GM12891 (cell line): ENCODE measurements around the gene LUZP2.

Experiments
- DNase-seq: peaks from one replicate; pipeline ENCODE4 v3.0.0; 2011; ENCODE audit warnings: low spot score; ENCODE audit not compliant: insufficient read length
- FAIRE-seq: peaks from 2 replicates; lab custom pipeline; 2011; peaks lifted over from hg19 to GRCh38; lab: Jason Lieb, UNC
- PAX5 ChIP-seq: IDR thresholded peaks from 2 replicates; pipeline ENCODE4 v1.6.1; 2011; ENCODE audit warnings: low read length, moderate library complexity, mild to moderate bottlenecking; ENCODE audit not compliant: insufficient read depth, severe bottlenecking
- POLR2A ChIP-seq: IDR thresholded peaks from 2 replicates; pipeline ENCODE4 v1.6.1; 2011; ENCODE audit warnings: low read depth, low read length, control low read depth
- POLR2AphosphoS5 ChIP-seq: IDR thresholded peaks from 2 replicates; pipeline ENCODE4 v1.6.1; 2011; ENCODE audit warnings: low read depth, low read length, control low read depth
- POU2F2 ChIP-seq: IDR thresholded peaks from 2 replicates; pipeline ENCODE4 v1.6.1; 2011; ENCODE audit warnings: low read depth, mild to moderate bottlenecking, control low read depth, low read length, moderate library complexity
- SPI1 ChIP-seq: IDR thresholded peaks from 2 replicates; pipeline ENCODE4 v1.6.1; 2011; ENCODE audit warnings: low read depth, low read length, control low read depth
- TAF1 ChIP-seq: IDR thresholded peaks from 2 replicates; pipeline ENCODE4 v1.6.1; 2011; ENCODE audit warnings: low read depth, low read length, control low read depth

LUZP2 gene

GRCh38 chr11:24723231-24723630, 226.4 kb downstream of the LUZP2 start:
- no peak for TF ChIP-seq POLR2A
- TF ChIP-seq POLR2AphosphoS5 = no peak
- FAIRE-seq (no peak), DNase-seq (no peak)

DNA sequence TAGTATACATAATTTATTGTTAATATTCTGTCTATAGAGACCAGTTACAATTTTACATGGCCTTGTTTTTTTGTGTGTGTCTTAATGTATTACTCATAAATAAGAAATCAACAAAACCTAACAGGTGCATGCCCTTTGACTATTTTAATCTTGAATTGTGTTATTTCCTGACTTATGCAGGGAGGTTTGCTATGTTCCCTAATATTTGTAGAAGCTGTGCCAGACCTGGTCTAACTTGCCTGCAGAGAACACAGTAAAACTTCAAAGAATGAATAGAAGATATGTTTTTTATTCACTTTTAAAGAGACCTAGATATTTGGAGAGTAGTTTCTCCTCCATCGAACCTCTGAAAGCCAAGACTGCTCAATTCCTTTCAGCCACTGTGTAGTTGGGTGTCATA, 234.7 kb downstream of the LUZP2 start:
- no peak for DNase-seq
- FAIRE-seq = no peak
- TF ChIP-seq POU2F2 (no peak), PAX5 (no peak), POLR2AphosphoS5 (no peak), SPI1 (no peak), POLR2A (no peak), TAF1 (no peak)

GRCh38 chr11:24734742-24735237, 237.9 kb downstream of the LUZP2 start:
- FAIRE-seq (no peak), DNase-seq (no peak)
- no peak for TF ChIP-seq POU2F2
- TF ChIP-seq TAF1 = no peak
- no peak for TF ChIP-seq SPI1
- no peak for TF ChIP-seq PAX5
- no peak for TF ChIP-seq POLR2A
- no peak for TF ChIP-seq POLR2AphosphoS5

DNA sequence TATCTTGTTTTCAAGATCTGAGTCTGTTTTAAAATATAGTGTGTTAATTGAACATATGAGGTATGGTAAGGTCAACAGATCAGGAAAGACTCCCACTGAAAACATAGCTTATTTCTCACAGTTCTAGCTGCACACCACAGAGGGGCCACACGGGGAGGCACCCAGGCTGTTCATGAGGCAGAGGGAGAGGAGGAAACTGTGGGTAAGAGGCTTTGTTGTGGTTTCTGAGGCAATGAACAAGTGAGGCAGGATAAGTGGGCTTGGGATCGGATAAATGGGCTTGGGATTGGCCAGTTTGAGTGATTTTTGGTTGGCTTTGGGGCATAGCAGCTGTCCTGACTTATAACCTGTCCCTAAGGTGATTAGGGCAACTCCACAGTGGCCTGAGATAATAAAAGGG, 242.1 kb downstream of the LUZP2 start:
- DNase-seq = no peak
- no peak for FAIRE-seq
- no peak for TF ChIP-seq POLR2A
- TF ChIP-seq TAF1 = no peak
- no peak for TF ChIP-seq POLR2AphosphoS5
- no peak for TF ChIP-seq POU2F2
- TF ChIP-seq SPI1 = no peak
- no peak for TF ChIP-seq PAX5

DNA sequence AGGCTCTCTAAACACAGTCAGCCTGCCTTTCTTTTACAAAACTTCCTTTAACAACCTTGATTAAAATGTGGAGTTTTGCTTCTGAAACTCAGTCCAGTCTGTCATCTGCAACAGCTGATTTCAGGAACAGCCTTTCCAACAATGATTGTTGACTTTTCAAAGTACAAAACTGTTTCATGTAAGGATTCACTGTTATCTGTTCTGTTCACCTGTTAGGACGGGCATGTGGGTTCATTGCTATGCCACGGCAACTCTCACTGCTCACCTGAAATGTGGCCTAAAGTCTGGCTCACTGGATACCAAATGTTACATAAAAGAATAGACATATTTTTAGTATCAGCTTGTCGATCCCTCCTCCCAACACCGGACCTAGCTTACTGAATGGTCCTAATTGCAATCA, 242.8 kb downstream of the LUZP2 start:
- FAIRE-seq (no peak), DNase-seq (no peak)
- no peak for TF ChIP-seq SPI1
- TF ChIP-seq POLR2A = no peak
- TF ChIP-seq POU2F2 = no peak

DNA sequence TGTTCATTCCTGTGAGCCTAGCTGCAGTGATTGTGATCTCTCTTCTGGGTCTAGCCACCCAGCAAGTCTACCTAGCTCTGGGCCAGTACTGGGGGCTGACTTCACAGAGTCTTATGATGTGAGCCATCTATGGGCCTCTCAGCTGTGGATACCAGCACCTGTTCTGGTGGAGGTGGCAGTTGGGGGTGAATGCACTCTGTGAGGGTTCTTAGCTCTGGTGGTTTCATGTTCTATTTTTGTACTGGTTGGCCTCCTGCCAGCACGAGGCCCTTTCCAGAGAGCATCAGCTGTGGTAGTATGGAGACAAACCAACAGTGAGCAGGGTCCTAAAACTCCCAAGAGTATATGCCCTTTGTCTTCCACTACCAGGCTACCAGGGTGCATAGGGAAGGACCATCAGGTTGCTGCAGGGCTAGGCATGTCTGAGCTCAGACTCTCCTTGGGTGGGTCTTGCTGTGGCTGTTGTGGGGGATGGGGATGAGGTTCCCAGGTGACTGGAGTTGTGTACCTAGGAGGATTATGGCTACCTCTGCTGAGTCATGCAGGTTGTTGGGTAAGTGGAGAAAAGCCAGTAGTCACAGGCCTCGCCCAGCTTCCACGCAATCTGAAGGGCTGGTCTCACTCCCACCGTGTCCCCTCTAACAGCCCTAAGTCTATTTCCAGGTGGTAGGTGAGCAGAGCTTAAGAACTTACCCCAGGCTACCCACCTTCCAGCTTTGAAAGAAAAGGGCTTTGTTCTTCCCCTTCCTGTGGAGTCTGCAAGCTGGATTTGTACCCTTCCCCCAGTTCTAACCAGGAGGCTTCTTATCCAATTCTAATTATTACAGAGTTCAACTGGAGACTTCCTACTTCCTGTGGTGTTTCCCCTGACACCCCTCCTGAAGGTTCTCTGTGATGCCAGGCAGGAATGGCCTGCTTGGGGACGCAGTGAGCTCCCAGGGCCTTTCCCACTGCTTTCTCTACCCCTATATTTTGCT, 250.7 kb downstream of the LUZP2 start:
- no peak for FAIRE-seq
- no peak for TF ChIP-seq POU2F2
- TF ChIP-seq POLR2AphosphoS5 = no peak
- no peak for TF ChIP-seq TAF1
- TF ChIP-seq SPI1 = no peak
- TF ChIP-seq POLR2A = no peak
- no peak for TF ChIP-seq PAX5
- DNase-seq = no peak

DNA sequence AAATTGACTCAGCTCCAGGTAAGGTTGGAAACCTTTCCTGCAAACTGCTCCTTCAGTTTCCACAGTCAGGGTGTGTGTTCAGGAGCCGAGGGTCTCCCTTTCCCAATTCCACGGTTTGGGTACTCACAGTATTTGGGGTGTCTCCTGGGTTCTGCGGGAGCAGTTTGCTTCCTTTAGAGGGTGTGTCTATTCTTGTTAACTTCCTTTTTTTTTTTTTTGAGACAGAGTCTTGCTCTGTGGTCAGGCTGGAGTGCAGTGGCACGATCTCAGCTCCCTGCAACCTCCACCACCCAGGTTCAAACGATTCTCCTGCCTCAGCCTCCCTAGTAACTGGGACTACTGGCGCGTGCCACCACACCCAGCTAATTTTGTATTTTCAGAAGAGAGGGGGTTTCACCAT, 251.4 kb downstream of the LUZP2 start:
- no peak for TF ChIP-seq PAX5
- no peak for TF ChIP-seq POU2F2
- TF ChIP-seq POLR2AphosphoS5 = no peak
- TF ChIP-seq POLR2A = no peak
- TF ChIP-seq TAF1 = no peak
- TF ChIP-seq SPI1 = no peak
- DNase-seq = no peak
- no peak for FAIRE-seq

GRCh38 chr11:24754406-24754805, 257.6 kb downstream of the LUZP2 start:
- FAIRE-seq = no peak
- no peak for DNase-seq
- TF ChIP-seq SPI1 (no peak), POLR2A (no peak), PAX5 (no peak), POLR2AphosphoS5 (no peak), TAF1 (no peak)

- TF ChIP-seq TAF1 (no peak), POU2F2 (no peak), POLR2AphosphoS5 (no peak), POLR2A (no peak), SPI1 (no peak), PAX5 (no peak)
Measured at GRCh38 chr11:24755260-24755839, 258.5 kb downstream of the LUZP2 start.

More at GRCh38 chr11:24755260-24755839, 258.5 kb downstream of the LUZP2 start:
- FAIRE-seq (no peak), DNase-seq (no peak)
